Effector CD4-positive, alpha-beta T cell (primary cell): Measurements from ENCODE around the gene FBL.
"Not testable (repeated sequence)": the region's sequence is repeated elsewhere in the genome, so short reads cannot be mapped to it uniquely, and the experiment has no call there.

Source experiments
- DNase-seq: peaks from one replicate; pipeline ENCODE4 v3.0.0-alpha.2; 2020

The FBL gene

DNA sequence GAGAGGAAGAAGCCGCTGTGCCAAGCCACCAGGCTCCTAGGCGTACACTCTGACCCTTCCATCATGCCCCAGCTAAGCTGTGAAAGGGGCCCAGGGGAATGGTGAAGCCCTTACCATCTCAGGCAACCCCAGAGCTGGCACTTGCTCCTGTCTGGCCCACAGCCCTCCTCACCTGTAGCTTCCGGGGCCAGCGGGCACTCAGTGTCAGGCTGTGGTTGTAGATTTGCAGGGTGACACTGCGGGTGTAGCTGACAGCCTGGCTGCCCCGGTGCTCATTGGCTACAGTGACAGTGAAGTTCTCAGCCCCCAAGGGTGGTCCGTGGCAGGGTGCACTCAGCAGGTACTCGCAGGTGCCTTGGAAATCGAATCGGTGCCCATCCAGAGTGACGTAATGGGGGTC is 30.3 kb upstream of the FBL start:
- DNase-seq = not testable (repeated sequence)

DNA sequence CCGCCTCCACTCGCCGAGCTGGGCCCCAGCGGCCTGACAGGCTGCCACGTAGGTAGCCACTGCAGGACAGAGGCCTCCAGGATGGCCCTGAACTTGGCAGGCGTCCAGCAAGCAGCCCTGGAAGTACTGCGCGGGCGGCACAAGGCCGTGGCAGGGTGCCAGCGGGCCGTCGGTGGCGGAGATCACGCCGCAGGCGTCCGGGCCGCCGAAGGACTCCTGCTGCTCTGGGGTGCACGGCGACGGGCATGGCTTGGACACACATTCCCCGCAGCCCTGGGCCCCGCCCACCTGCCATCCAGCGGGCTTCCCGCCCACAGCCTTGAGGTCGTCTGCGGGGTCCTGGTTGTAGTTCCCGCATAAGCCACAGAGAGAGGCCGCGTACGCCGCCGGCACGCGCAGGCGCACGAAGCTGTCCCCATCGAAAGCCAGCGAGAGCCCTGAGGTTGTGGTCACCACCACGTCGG is 29.3 kb upstream of the FBL start:
- not testable (repeated sequence) for DNase-seq

DNA sequence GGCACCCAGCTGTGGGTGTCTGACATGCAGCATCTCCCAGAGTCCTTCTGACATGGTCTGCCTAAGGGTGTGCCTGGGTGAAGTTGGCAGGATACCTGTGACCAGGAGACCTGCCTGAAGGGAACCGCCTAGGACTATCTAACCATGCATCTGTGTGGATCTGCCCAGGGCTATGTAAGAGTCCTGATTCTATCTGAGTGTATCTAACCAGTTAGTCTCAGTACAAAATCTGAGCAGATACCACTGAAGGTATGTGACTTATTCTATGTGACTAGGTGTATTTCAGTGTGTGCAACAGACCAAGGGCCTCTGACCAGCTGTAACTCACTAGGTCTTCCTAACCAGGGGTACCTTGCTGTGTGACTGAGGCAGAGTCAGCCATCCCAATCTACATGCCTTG is 28.2 kb upstream of the FBL start:
- DNase-seq = no peak

DNA sequence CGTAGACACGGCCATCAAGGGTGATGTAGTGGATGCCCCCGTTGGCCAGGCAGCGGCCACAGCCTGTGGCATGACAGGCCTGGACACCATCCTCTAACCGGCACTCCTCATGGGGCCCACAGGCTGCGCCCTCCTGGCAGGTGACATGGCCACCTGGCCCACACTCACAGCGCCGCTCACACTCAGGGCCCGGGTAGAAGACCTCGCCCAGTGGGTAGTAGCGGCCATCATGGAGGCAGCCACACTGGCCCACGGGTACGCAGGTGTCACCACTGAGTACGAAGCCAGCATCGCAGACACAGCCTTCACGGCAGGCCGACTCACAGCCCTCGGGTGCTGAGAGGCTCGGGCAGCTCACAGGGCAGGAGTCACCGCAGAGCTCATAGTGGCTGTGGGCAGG is 27.2 kb upstream of the FBL start:
- no peak for DNase-seq

DNA sequence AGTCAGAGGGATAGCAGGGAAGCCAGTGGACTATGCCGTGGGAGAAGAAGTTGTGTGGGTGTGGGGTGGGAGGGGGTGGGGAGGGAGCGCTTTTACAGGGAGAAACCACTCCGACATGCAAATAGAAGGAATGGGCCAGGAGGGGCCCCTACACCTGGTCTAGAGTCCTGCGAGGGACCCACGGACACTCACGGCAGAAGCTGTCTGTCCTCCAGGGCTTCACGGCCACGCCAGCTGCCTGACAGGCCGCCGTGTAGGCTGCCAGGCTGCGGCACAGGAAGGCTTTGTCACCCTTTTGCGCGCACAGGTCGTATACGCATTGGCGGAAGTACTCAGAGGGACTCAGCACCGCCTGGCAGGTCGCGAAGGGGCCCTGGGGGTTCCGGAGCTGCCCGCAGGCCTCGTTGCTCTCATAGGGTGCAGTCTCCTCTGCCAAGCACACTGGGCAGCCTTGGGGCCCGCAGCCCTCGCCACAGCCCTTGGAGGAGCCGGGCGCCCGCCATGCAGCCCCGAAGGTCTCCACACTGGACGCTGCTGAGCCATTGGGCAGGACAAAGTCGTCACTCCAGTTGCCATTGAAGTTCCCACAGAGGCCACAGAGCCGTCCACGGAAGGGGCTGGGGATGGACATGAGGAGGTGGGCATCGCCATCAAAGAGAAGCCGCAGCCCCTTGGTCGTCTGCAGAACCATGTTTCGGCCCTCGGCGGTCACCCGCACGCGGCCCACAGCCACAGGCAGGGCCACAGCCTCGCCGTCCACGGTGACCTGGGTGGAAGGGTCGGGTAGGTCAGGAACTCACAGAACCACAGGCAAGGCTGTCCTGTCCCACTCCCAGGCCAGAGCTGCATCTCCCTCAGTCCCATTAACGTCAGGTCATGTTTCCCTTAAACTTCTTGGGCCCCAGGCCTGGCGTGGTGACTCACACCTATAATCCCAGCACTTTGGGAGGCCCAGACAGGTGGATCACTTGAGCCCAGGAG is 26.0 kb upstream of the FBL start:
- no peak for DNase-seq

DNA sequence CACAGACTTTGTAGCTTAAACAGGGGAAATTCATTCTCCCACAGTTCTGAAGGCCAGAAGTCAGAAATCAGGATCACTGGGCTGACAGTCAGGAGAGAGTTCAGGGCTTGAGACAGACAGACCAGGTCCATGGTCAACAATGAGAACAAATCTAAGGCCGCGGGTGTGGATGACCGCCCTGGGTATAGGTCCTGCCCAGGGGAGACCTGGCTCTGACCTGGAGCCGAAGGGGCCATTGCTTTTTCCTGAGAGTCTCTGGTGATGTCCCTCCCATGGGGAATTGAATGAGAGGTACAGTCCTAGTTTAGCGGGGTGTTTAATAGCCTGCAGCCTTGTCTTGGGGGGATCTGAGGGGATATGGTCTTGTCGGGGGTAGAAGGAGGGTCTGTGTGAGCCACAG is 25.2 kb upstream of the FBL start:
- no peak for DNase-seq

DNA sequence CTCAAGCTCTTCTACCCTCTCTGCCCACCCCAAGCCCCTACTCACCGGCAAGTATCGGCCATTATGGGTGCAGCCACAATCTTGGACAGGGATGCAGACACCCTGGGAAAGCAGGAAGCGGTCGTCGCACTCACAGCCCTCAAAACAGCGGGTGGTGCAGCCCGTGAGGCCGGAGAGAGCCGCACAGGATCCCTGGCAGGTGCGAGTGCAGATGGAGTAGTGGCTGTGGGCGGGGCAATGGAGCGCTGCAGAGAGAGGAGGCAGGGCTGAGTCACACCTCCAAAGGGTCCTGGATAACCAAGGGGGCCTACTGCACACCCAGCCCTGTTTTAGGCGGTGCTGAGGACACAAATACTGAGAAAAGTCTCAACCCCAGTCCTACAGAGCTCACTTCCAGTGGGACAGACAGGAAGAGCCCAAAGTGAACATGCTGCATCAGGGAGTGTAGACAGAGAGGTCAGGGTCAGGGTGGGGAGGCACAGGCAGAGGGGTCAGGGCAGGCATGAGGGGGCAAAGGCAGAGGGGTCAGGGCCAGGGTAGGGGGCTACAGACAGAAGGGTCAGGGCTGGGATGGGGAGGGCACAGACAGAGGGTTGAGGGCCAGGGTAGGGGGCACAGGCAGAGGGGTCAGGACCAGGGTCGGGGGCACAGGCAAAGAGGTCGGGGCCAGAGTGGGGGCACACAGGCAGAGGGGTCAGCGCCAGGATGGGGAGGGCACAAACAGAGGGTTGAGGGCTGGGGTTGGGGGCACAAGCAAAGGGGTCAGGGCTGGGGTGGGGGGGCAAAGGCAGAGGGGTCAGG is 24.2 kb upstream of the FBL start:
- no peak for DNase-seq

DNA sequence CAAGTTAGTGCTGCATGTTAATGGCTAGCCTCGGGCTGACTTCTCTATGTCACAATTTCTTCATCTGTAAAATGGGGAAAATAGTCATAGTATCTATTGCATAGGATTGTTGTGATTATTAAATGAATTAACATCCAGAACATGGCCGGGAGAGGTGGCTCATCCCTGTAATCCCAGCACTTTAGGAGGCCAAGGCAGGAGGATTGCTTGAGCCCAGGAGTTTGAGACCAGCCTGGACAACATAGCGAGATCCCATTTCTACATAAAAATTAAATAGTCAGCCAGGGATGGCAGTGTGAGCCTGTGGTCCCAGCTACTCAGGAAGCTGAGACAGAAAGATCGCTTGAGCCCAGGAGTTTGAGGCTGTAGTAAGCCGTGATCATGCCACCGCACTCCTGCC is 21.8 kb upstream of the FBL start:
- DNase-seq = no peak

DNA sequence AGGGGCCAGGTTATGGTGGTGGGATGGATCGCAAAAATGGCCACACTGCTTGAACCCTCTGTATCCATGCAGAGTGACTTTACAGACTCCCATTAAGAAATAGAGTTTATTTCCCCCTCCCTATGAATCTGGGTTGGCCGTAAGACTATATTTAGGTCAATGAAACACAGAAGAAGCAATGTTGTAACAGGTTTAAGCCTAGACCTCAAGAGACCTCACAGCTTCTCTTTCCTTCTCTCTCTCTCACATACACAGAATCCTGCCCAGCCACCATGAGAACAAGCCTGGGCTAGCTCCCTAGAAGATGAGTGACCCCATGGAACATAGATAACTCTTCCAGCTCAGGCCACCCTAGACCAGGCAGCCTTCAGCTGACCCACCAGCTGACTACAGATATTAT is 21.0 kb upstream of the FBL start:
- DNase-seq = no peak

DNA sequence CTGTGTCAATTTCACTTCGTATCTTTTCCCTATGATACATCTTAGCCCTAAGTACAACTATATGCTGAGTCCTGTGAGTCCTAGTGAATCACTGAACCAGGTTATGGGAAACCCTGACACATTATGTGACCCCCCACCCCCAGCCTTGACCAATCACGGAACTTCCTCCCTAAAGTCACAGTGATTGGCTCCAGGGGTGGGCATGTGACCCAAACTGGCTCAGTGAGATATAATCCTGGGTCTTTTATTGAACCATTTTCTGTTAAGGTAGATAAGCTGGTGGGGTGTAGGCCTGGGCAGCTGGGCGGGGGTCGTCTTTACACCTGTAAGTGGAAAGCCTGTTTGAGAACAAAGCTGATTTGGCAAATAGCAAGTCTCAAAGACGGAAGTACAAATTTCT is 19.8 kb upstream of the FBL start:
- no peak for DNase-seq

DNA sequence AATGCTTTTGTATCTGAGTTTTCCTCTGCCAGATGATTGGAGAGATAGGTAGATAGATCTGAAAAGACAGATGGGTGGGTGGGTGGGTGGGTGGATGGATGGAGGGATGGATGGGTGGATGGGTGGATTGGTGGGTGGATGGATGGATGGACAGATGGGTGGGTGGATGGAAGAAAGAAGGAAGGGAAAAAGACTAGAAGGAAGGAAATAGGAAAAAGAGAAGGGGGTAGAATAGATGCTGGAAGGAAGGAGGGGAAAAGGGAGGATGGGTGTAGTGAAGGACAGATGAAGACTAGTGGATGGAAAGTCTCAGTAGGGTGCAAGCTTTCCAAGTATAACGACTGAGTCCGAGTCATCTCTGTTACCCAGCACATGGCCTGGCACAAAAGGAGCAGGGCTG is 19.0 kb upstream of the FBL start:
- no peak for DNase-seq

DNA sequence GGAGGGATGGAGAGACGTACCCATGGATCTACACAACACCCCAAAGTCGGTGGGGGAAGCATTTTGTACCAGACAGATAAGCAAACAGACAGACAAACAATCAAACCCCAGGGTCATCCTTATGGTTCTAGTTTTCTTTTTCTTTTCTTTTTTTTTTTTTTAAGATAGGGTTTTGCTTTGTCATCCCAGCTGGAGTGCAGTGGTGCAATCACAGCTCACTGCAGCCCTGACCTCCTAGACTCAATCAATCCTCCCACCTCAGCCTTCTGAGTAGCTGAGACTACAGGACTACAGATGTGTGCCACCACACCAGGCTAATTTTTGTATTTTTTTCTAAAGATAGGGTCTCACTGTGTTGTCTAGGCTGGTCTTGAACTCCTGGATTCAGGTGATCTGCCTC is 17.9 kb upstream of the FBL start:
- no peak for DNase-seq

DNA sequence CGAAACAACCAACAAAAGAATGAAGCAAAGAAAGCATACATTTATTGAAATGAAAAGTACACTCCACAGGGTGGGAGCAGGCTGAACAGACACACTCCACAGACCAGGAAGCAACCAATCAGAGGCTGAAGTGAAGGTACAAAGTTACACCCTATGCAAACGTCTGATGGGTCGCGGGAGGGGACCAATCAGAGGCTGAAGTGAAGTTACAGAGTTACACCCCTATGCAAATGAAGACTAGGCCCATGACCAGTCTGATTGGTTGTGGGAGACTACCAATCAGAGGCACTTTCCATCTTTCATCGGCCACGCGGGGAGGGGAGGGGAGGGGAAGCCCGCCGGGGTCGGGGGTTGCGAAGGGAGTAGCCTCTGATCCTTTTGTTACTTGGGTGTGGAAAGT is 12.4 kb upstream of the FBL start:
- DNase-seq = no peak

DNA sequence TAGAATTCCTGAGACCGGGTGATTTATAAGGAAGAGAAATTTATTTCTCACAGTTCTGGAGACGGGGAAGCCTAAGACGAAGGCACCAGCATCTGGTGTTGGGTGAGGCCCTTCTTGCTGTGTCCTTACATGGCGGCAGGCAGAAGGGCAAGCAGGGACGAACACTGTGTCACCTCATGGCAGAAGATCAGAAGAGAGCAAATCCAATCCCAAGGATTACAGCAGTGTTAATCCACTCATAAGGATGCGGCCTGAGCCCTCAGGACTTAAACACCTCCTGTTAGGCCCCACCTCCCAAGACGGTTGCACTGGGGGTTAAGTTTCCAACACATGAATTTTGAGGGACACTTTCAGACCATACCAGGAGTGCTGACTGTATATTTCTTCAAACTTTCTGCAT is 6.7 kb upstream of the FBL start:
- DNase-seq = no peak

DNA sequence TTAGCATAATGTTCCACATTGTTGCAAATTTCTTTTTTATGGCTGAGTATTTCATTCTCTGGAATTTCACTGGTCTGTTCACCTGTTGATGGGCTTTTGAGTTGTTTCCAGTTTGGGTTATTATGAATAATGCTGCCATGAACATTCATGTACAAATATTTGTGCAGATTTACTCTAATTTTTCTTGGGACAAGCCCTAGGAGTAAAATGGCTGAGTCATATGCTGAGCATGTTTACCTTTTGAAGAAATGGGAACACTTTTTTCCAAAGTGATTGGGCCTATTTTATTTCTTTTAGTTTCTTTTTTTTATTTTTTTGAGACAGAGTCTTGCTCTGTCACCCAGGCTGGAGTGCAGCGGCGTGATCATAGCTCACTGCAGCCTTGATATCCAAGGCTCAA is 4.7 kb upstream of the FBL start:
- DNase-seq = no peak

DNA sequence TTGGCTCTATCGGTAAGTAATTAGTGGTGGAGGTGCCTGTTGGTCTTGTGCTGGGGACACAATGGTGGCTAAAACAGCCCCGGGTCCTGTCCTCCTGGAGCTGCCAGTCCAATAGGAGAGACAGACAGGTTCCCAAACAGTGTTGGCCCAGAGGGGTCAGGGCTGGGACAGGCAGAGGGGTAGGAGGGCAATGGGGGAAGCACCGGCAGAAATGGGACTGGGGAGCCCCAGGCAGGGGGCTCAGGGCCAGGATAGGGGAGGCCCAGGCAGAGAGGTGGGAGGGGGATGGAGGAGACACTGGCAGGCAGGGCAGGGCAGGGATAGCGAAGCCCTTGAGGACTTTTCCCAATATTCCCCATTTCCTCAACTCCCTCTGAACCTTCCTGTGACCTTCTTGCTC is 2.2 kb upstream of the FBL start:
- DNase-seq = no peak

DNA sequence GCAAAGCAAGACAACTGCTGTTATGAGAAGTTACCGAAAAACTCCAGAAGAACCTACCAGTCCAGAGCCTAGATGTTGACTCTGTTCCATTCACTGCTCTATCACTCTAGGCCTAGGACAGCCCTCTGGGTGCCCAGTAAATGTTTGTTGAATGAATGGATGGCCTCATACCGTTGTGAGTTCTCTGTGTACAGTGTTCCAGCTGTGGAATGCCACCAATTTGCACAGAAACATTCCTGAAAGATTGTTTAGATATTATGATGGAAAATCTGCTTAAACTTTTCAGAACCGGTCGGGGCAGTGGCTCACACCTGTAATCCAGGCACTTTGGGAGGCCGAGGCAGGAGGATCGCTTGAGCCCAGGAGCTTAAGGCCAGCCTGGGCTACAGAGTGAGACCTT is 1.3 kb upstream of the FBL start:
- DNase-seq = no peak

DNA sequence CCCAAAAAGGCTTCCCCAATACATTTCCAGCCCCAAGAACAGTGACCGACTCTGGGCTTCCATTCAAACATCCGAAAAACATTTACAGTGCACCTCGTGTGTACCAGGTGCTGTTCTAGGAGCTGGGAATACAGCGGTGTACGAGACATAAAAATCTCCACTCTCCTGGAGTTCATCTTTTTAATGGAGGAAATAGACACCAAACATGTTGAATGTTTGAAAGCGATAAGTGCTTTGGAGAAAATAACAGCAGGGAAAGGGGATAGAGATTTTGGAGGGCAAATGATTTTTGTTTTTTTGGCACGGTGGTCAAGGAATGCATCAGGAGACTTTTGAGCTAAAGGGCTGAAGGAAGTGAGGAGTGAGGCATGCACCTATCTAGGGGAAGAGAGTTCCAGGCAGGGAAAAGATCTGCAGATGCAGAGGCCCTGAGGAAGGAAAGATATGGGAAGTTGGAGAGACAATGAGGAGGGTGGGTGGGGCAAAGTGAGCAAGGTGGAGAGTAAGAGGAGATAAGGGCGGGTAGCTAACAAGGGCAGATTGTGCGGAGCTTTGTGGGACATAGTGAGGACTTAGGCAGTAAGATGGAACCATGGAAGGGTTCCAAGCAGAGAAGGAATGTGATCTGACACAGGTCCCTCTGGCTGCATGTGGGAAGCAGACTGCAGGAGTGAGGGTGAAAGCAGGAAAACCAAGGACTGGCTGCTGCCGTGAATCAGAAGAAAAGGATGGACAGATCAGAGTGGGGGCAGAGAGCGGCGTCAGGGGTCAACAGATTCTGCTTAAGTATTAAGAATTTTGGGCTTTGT is 703 bp upstream of the FBL start:
- no peak for DNase-seq

DNA sequence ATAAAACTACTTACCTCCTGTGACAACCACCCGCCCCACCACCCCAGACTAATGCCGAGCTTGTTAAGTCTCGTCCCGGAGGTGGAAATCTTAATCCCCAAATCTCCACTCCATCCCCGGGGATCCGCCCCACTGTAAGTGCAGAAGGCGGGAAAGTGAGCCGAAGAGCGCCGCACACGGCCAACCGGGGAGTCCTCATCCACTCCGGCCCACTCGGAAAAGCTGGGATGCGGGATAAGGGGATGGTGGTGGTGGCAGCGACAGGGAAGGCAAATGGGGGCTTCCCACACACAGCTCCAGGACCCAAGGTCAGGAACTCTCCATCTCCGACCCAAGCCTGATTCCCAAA is 621 bp downstream of the FBL start:
- no peak for DNase-seq

DNA sequence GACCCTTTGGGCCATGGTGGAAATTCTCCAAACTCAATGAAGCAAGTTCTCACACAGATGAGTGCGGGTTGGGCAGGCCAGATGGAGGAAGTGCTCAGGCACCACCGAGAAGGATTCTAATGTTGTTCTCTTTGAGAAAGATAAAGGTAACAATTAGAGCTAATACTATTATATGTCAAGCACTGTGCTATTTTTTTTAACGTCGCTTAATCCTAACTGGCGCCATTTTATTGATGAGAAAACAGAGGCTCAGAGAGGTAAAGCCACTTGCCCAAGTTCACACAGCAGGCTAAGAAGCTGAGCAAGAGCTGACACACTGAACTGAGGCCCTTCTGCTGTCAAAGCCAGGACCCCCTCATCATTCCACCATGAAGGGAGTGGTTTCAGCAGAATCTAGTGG is 1.0 kb downstream of the FBL start:
- no peak for DNase-seq

DNA sequence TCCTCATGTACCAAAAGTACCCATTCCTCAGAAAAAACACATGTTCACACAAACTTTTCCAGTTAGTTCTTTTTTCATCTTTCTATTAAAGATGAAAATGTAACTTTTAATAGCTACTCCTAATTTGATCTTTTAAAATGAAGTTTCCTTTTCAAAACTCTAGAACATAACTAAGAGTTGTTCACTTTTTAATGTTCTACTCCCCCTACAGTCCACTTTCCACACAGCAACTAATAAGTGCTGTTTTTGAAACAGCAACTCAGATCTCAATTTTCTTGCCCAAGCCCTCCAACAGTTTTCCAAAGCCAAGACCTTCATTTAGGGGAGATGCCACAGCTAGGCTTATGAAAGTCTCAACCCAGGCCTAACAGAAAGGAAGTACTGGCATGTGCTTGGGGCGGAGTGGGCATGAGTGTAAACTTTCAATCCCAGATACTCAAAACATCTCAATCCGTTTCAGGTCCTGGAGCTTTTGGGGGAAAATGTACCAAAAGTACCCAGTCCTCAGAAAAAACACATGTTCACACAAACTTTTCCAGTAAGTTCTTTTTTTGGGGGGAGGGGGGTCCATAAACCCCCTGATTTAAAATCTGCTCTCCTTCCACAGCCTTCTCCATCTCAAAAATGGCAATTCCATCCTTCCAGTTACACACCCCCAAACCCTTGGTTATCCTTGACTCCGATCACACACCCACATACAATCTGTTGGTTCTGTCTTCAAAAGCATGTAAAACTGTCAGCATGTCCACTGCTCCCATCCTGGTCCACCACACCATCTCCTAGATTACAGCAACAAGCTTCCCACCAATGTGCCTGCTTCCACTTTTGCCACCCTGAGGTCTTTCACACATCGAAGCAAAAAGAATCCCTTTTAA is 2.0 kb downstream of the FBL start:
- DNase-seq = peak; percentile 34
